CD4-positive, alpha-beta T cell treated with Interleukin-15 for 4 hours (primary cell): Measurements from ENCODE around the gene PAIP1.
A peak's percentile ranks its signal among the peaks of the same experiment; 100 is the strongest.
"Not testable (repeated sequence)": the region's sequence is repeated elsewhere in the genome, so short reads cannot be mapped to it uniquely, and the experiment has no call there.

ENCODE experiments used
- DNase-seq: peaks from one replicate; pipeline ENCODE4 v3.0.0-alpha.2; 2020; ENCODE audit warnings: low spot score

The PAIP1 gene

GRCh38 chr5:43514816-43515677, 41.8 kb downstream of the PAIP1 start, which contains the start of gene C5orf34:
C5orf34 (minus strand) TSS chr5:43515148; CDS start chr5:43509339, 5,809 bp downstream.
- peak; percentile 94 for DNase-seq

GRCh38 chr5:43514471-43514815, 42.4 kb downstream of the PAIP1 start:
- DNase-seq = no peak

DNA sequence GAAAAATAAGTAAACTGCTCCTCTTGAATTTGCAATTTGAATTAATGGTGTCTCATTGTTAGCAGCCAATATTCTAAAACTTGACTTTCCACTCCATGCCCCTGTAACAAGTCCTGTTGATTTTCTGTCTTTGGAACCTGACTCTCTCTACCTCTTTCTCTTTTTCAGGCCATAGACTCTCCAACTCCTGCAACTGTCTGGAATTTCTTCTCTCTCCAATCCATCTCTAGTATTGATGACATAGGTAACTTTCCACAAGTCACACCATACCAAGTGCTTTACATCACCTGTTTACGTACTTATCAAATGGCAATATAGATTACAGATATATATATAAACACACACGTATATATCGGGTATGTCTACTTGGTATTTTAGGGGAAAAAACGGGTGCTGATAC, 42.9 kb downstream of the PAIP1 start:
- no peak for DNase-seq

DNA sequence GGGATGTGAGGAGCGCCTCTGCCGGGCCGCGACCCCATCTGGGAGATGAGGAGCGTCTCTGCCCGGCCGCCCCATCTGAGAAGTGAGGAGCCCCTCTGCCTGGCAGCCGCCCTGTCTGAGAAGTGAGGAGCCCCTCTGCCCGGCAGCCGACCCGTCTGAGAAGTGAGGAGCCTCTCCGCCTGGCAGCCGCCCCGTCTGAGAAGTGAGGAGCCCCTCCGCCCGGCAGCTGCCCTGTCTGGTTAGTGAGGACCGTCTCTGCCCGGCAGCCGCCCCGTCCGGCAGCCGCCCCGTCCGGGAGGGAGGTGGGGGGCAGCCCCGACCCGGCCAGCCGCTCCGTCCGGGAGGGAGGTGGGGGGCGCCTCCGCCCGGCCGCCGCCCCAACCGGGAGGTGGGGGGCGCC, 45.8 kb downstream of the PAIP1 start:
- DNase-seq = not testable (repeated sequence)

- DNase-seq = no peak
These were observed 58.3 kb downstream of the PAIP1 start for GRCh38 chr5:43498581-43498980.

DNA sequence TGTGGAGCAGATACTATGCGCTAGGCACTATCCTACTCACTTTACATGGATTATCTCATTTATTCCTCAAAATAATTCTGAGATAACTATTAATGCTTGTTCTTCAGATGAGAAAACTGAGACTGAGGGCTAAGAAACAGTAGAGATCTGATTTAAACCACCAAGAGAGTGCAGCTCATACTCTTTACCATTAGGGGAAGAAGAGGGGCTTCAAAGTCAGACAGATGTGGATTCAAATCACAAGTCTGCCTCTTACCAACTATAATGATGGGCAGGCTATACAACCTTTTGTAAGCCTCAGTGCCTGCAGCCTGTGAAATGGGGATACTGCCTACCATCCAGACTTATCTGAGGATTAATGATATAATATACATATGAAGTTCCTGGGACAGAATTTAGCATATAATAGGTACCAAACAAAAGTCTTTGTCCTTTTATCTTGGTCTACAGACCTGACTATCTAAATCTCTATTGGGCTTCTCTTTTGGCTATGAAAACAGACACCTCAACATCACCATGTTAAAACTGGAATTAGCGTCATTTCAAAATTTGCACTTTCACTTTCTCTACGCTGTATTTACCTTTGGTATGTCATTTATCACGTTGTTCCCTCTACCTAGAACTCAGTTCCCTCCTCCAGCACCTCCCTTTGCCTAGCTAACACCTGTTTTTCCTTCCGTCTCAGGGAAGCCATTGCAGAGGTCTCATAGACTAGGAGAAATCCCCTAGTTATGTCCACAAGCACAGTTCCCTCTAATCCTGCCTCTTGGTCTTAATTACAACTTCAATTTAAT, 59.4 kb downstream of the PAIP1 start:
- no peak for DNase-seq

DNA sequence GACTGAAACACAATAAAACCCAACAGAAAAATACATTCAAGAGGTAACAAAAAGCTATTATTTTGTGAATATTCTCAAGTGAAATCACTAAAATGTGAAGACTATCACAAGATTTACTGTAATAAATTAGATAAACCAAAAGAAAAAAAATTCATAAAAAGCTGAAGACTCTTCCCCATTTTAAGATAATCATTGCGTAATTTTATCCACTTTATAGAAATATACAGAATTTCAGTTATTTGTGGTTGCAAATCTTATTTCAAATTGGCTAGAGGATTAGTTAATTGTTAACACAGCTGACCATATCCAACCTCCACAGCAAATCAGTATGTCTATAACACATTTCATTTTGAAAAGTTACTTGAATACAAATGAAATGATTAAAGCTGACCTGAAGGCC, 65.6 kb downstream of the PAIP1 start:
- DNase-seq = no peak

DNA sequence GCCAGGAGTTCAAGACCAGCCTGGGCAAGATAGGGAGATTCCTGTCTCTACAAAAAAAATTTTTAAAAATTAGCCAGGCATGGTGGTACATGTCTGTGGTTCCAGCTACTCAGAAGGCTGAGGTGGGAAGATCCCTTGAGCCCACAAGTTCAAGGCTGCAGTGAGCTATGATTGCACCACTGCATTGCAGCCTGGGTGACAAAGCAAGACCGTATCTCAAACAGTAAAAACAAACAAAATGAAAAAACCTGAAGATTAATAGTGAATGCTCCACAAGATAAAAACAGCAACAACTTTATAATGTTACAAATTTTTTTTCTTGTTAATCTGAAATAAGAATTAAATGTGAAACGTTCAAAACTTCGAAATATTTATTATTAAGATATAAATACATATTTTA, 70.5 kb downstream of the PAIP1 start:
- DNase-seq = no peak

DNA sequence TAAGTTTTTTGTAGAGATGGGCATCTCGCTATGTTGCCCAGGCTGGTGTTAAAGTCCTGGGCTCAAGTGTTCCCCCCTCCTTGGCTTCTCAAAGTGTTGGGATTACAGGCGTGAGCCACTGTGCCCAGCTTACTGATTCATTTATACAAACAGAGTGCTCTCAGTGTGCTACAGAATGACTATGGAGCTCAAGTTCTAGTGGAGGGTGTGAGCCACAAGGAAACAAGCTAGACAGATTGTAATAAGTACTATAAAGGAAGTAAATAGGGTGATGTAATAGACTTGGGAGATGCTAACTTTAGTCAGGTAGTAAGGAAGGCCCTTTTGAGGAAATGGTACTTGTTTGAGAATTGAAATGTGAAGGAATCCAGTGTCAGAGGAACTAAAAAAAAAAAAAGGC, 71.5 kb downstream of the PAIP1 start:
- DNase-seq = no peak

DNA sequence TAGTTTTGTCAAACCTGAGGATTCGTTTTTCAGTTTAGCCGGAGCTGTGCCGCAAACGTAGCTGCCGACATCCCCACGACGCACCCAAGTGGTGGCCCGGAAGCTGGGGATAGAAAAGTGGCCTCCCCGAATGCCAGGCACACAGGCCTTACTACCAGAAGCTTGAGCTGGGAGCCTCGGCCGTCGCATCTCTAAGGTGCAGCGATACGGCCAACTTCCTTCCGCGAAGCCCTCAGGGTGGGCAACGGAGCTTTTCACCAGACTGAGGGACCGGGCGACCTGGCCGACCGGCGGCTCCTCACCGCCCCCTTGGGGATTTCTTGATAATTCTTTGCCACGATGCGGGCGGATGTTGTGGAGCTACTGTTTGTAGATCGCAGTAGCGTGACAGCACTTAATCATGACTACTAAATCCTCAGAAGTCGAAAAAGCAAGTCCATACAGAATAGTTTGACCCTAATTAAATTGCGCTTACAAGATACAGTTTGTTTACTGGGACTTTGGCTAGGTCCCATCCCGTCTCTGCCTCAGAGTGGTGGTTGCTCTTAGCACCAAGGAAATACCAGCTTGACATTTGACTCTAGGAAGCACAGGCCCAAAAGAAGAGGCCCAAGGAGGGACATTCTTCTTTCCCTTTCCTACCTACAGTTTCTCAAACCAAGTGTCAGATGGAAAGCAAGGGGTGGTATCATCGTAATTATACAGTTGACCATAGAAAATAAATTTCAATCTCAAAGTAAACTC, 72.6 kb downstream of the PAIP1 start:
- DNase-seq = peak; percentile 88

DNA sequence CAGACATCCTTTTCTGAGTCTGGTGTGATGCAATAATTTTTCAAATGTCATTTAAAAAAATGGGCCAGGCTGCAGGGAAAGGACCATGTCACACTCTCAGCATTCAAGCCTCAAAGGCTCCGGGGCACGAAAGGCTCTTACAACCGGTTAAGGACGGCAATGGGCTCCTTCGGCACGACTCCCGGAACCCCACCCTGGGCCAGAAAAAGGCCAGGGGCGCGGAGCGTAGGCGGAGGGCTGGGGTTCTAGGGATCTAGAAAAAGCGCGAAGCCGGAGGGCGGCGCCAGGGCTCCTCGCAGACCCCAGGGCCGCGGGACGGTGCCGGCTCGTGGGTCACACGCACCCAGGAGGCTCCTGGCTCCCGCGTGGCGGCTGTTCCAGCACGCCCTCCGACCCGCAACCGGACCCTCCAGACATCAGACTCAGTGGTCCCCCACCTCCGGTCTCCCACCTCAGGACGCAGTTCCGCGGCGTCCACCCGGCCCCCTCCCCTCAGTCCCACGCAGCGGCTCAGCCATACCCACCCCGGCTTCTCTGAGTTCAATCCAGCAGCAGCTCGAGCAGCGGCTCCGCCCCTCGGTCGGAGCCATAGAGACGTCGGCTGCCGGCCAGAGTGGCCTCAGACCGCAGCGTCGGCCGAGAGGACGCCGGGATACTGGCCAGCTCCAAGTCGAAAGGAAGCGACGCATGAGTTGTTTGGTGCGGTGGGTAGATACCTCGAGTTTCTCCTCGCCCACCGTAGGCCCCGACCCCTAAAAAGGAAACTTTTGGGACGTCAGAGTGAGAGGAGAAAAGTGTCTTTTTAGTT, 73.4 kb downstream of the PAIP1 start, which contains the start of gene TMEM267:
TSS of gene TMEM267 (minus strand) at position 568 of the 808 bp plus-strand sequence. CDS start 29,896 bp downstream, outside the sequence.
- DNase-seq = peak; percentile 91

- no peak for DNase-seq
These were observed 74.2 kb downstream of the PAIP1 start for GRCh38 chr5:43482490-43483297.
